OCI-LY1 (cell line): ENCODE data around the gene STKLD1.

Source experiments
- H2AFZ ChIP-seq: fragments of 200-600 bp; sonication (generic), shearing (Covaris generic); 2 replicates; pipeline ENCODE4 v1.6.0; 2014; ENCODE audit warnings: antibody characterized with exemption, mild to moderate bottlenecking, low read length
- H3F3A ChIP-seq: fragments of 200-600 bp; sonication (generic), shearing (Covaris generic); 2 replicates; pipeline ENCODE4 v1.6.0; 2014; ENCODE audit warnings: mild to moderate bottlenecking, antibody characterized with exemption, low read length, moderate library complexity; ENCODE audit not compliant: insufficient read depth
- H3K27ac ChIP-seq: fragments of 200-600 bp; sonication (generic); 2 replicates; pipeline ENCODE4 v1.5.1; 2014; ENCODE audit warnings: low read length, mixed run types, mild to moderate bottlenecking, low read depth; ENCODE audit not compliant: poor library complexity, severe bottlenecking
- H3K27me3 ChIP-seq: fragments of 200-600 bp; sonication (generic); 2 replicates; pipeline ENCODE4 v1.6.0; 2014; ENCODE audit warnings: antibody characterized with exemption, mild to moderate bottlenecking, low read length, moderate library complexity; ENCODE audit not compliant: insufficient read depth
- H3K36me3 ChIP-seq: fragments of 200-600 bp; sonication (generic); 2 replicates; pipeline ENCODE4 v1.6.1; 2014; ENCODE audit warnings: mild to moderate bottlenecking, antibody characterized with exemption, low read length, moderate library complexity, mixed read lengths; ENCODE audit not compliant: insufficient read depth
- H3K4me1 ChIP-seq: fragments of 200-600 bp; sonication (generic); 2 replicates; pipeline ENCODE4 v1.5.1; 2014; ENCODE audit warnings: mild to moderate bottlenecking, low read length, moderate library complexity; ENCODE audit not compliant: insufficient read depth, severe bottlenecking
- H3K4me2 ChIP-seq: fragments of 200-600 bp; sonication (generic), shearing (Covaris generic); 2 replicates; pipeline ENCODE4 v1.6.1; 2014; ENCODE audit warnings: low read length
- H3K4me3 ChIP-seq: fragments of 200-600 bp; sonication (generic); 2 replicates; pipeline ENCODE4 v1.5.1; 2014; ENCODE audit warnings: low read length, low read depth, mild to moderate bottlenecking, mixed read lengths; ENCODE audit not compliant: poor library complexity, severe bottlenecking
- H3K79me2 ChIP-seq: fragments of 200-600 bp; shearing (Covaris generic); 2 replicates; pipeline ENCODE4 v1.6.1; 2016; ENCODE audit warnings: mixed run types, low read length, mixed read lengths; ENCODE audit not compliant: insufficient read depth
- H3K9ac ChIP-seq: fragments of 200-600 bp; sonication (generic), shearing (Covaris generic); 2 replicates; pipeline ENCODE4 v1.6.1; 2014; ENCODE audit warnings: mild to moderate bottlenecking, low read length, mixed read lengths
- H3K9me2 ChIP-seq: fragments of 200-600 bp; sonication (generic), shearing (Covaris generic); 2 replicates; pipeline ENCODE4 v1.6.1; 2014; ENCODE audit warnings: low read depth, mild to moderate bottlenecking, low read length, mixed read lengths
- H3K9me3 ChIP-seq: fragments of 200-600 bp; shearing (Covaris generic); 2 replicates; pipeline ENCODE4 v1.6.1; 2014; ENCODE audit warnings: low read length, mixed read lengths
- H4K20me1 ChIP-seq: fragments of 200-600 bp; sonication (generic), shearing (Covaris generic); 2 replicates; pipeline ENCODE4 v1.6.0; 2016; ENCODE audit warnings: mild to moderate bottlenecking, low read length; ENCODE audit not compliant: insufficient read depth
- CTCF ChIP-seq: fragments of 200-600 bp; sonication (generic), shearing (Covaris generic); IDR thresholded peaks from 2 replicates; pipeline ENCODE4 v1.5.1; 2017; ENCODE audit warnings: mild to moderate bottlenecking, antibody characterized with exemption, low read length, moderate library complexity, mixed read lengths
- EZH2 ChIP-seq: fragments of 200-600 bp; sonication (generic), shearing (Covaris generic); IDR thresholded peaks from 2 replicates; pipeline ENCODE4 v1.8.0; 2017; ENCODE audit warnings: borderline replicate concordance, mixed run types, mild to moderate bottlenecking, antibody characterized with exemption, low read length, moderate library complexity, mixed read lengths

The STKLD1 gene

GRCh38 chr9:133377721-133378216, 1.6 kb downstream of the STKLD1 start:
- Histone ChIP-seq H3K4me1 (peaks cover 17% of the 10 kb centered on the region), H3K4me3 (no peak overlapping the region), H3K4me2 (no peak overlapping the region), H2AFZ (no peak overlapping the region), H3K9me3 (no peaks in the 10 kb centered on the region), H4K20me1 (no peaks in the 10 kb centered on the region), H3K9me2 (no peaks in the 10 kb centered on the region), H3F3A (no peaks in the 10 kb centered on the region), H3K27me3 (no peaks in the 10 kb centered on the region; the same call in 1 of the 2 replicates), H3K27ac (no peak overlapping the region), H3K36me3 (peaks cover 5% of the 10 kb centered on the region; the same call in 1 of the 2 replicates), H3K9ac (no peak overlapping the region), H3K79me2 (peaks cover 15% of the 10 kb centered on the region)
- no peak for TF ChIP-seq EZH2
- TF ChIP-seq CTCF: no peak

GRCh38 chr9:133378408-133378962, 2.3 kb downstream of the STKLD1 start:
- Histone ChIP-seq H3F3A (no peaks in the 10 kb centered on the region), H3K27ac (no peak overlapping the region), H3K36me3 (no peaks in the 10 kb centered on the region), H3K4me2 (no peak overlapping the region), H3K27me3 (no peaks in the 10 kb centered on the region; the same call in 1 of the 2 replicates), H3K4me3 (no peak overlapping the region), H2AFZ (no peak overlapping the region), H3K79me2 (peaks cover 15% of the 10 kb centered on the region), H3K9ac (no peak overlapping the region), H3K9me3 (no peaks in the 10 kb centered on the region), H3K9me2 (no peaks in the 10 kb centered on the region), H4K20me1 (no peaks in the 10 kb centered on the region), H3K4me1 (peaks cover 14% of the 10 kb centered on the region)
- no peak for TF ChIP-seq EZH2
- TF ChIP-seq CTCF: no peak

- H3K79me2 ChIP-seq: peaks cover 12% of the 10 kb centered on the region
- H3K4me1 ChIP-seq: peaks cover 14% of the 10 kb centered on the region
- H3K27ac ChIP-seq: no peak overlapping the region
- no peaks in the 10 kb centered on the region for H4K20me1 ChIP-seq
- H3K36me3 ChIP-seq: no peaks in the 10 kb centered on the region
- H3K4me2 ChIP-seq: no peak overlapping the region
- H2AFZ ChIP-seq: no peak overlapping the region
- no peak overlapping the region for H3K4me3 ChIP-seq
- H3K9me2 ChIP-seq: no peaks in the 10 kb centered on the region
- no peaks in the 10 kb centered on the region for H3F3A ChIP-seq
- H3K27me3 ChIP-seq: no peaks in the 10 kb centered on the region; the same call in 1 of the 2 replicates
- H3K9me3 ChIP-seq: no peaks in the 10 kb centered on the region
- TF ChIP-seq CTCF: no peak
- no peak for TF ChIP-seq EZH2
- no peak overlapping the region for H3K9ac ChIP-seq
These were observed 3.3 kb downstream of the STKLD1 start for GRCh38 chr9:133379153-133380086.
